Naive thymus-derived CD4-positive, alpha-beta T cell (primary cell): Measurements from ENCODE around the gene MACC1. TPM values are rescaled to one million over a fixed set of nuclear protein-coding genes. Genes with fewer than 3 reads are reported as not detected.

ENCODE experiments used
- polyA plus RNA-seq, 2 donors: library from polyadenylated mRNA; unstranded; fragments of 300-500 nt; fragmentation: Illumina TruSeq; gene quantifications; one replicate each; pipeline ENCODE4 v1.2.3, GENCODE V29; 2021
- total RNA-seq, 6 experiments: library from RNA in 5 of 6; stranded (reverse) in 5 of 6; gene quantifications; 1 replicate in 5 of 6; 2 replicates in 1 of 6; pipeline ENCODE4 v1.2.3 and lab custom pipeline; 2021 to 2026

The MACC1 gene
- total and polyA plus RNA-seq, 7 experiments from 2014 or later, result 0.03 to 0.24 (median 0.13) TPM

Other genes with a start within 250 kb of the MACC1 start
- gene ITGB8, start 113.5 kb upstream of the MACC1 start, total RNA-seq, result 1 to 10 TPM in 1 of 5 experiments, under 1 TPM in 2, not detected in 2; 0.08 to 2.9 (median 0.85) TPM
- gene ITGB8, start 113.5 kb upstream of the MACC1 start, polyA plus RNA-seq, result not detected